ENCODE results near the gene PHOX2B. TPM values are rescaled to one million over a fixed set of nuclear protein-coding genes. Genes with fewer than 3 reads are reported as not detected.

The PHOX2B gene
- not detected for polyA plus RNA-seq (2013, experiment 1 of 2)
- polyA plus RNA-seq (2013, experiment 2 of 2): not detected

- H3K9ac ChIP-seq (ENCODE audit: low read length): no peak within 1 kb of the TSS
- H3K4me1 ChIP-seq (ENCODE audit: control insufficient read depth, insufficient read depth, low read depth, low read length): peaks cover 19% of the 10 kb centered on the region
- H3K36me3 ChIP-seq (ENCODE audit: control insufficient read depth in 1 of 2, insufficient read depth in 2 of 2, low read depth in 1 of 2, low read length in 2 of 2): no peaks in the 10 kb centered on the region
- DNase-seq: no peak
- H4K8ac ChIP-seq (ENCODE audit: low read length): no peak within 1 kb of the TSS
- no peak within 1 kb of the TSS for H2BK12ac ChIP-seq (ENCODE audit: low read length in 2 of 2)
- H3K4ac ChIP-seq (ENCODE audit: low read depth in 1 of 2, low read length in 2 of 2): no peak within 1 kb of the TSS
- no peak within 1 kb of the TSS for H3K23ac ChIP-seq (ENCODE audit: low read length in 2 of 2)
- H2BK120ac ChIP-seq (ENCODE audit: low read depth, low read length): no peak within 1 kb of the TSS
- H3K79me1 ChIP-seq (replicated peaks; ENCODE audit: low read length, poor library complexity, severe bottlenecking): no peaks in the 10 kb centered on the region
- H2BK15ac ChIP-seq (ENCODE audit: low read depth, poor library complexity, severe bottlenecking): no peak within 1 kb of the TSS
- H3K9me3 ChIP-seq (ENCODE audit: control insufficient read depth, low read length): no peaks in the 10 kb centered on the region
- H2AFZ ChIP-seq (ENCODE audit: low read depth, low read length): no peak within 1 kb of the TSS
- no peak within 1 kb of the TSS for H3K18ac ChIP-seq (ENCODE audit: low read depth in 1 of 2, low read length in 2 of 2)
- H3K14ac ChIP-seq (ENCODE audit: low read length in 2 of 2): no peak within 1 kb of the TSS
- no peak within 1 kb of the TSS for H3K27ac ChIP-seq (ENCODE audit: low read length, poor library complexity, severe bottlenecking)
- peaks cover 92 to 96% of the 10 kb centered on the region in 2 experiments for H3K27me3 ChIP-seq (ENCODE audit: control insufficient read depth in 1 of 2, insufficient read depth in 1 of 2, low read length in 2 of 2)
- H2BK5ac ChIP-seq (ENCODE audit: low read depth, low read length, poor library complexity, severe bottlenecking): no peak within 1 kb of the TSS
- no peak within 1 kb of the TSS for H3K4me2 ChIP-seq (ENCODE audit: low read length, poor library complexity, severe bottlenecking)
- H4K91ac ChIP-seq (ENCODE audit: low read length): no peak within 1 kb of the TSS
- H2AK5ac ChIP-seq (ENCODE audit: low read length, severe bottlenecking): no peak within 1 kb of the TSS
- H3K4me3 ChIP-seq (ENCODE audit: insufficient read depth in 1 of 2, low read depth in 1 of 2, low read length in 2 of 2): no peak within 1 kb of the TSS
- WGBS: 2% methylated on average over 7 of the region's 15 CpGs
Observed at GRCh38 chr4:41748571-41749475, at the start of gene PHOX2B. Gene PHOX2B, minus strand, starts transcription at chr4:41748725. Its CDS starts 115 bp downstream, at chr4:41748610.

- 97% methylated on average over 2 of the region's 2 CpGs for WGBS
- no peak overlapping the region for H2BK5ac ChIP-seq (ENCODE audit: low read depth, low read length, poor library complexity, severe bottlenecking)
- no peak overlapping the region for H3K18ac ChIP-seq (ENCODE audit: low read depth in 1 of 2, low read length in 2 of 2)
- no peak overlapping the region for H3K4ac ChIP-seq (ENCODE audit: low read depth in 1 of 2, low read length in 2 of 2)
- no peak overlapping the region for H4K8ac ChIP-seq (ENCODE audit: low read length)
- no peak overlapping the region for H3K23ac ChIP-seq (ENCODE audit: low read length in 2 of 2)
- no peaks in the 10 kb centered on the region for H3K79me1 ChIP-seq (replicated peaks; ENCODE audit: low read length, poor library complexity, severe bottlenecking)
- H3K4me3 ChIP-seq (ENCODE audit: insufficient read depth in 1 of 2, low read depth in 1 of 2, low read length in 2 of 2): no peak overlapping the region
- no peak overlapping the region for H3K14ac ChIP-seq (ENCODE audit: low read length in 2 of 2)
- no peaks in the 10 kb centered on the region for H3K36me3 ChIP-seq (ENCODE audit: control insufficient read depth in 1 of 2, insufficient read depth in 2 of 2, low read depth in 1 of 2, low read length in 2 of 2)
- peaks cover 3% of the 10 kb centered on the region for H3K4me1 ChIP-seq (ENCODE audit: control insufficient read depth, insufficient read depth, low read depth, low read length)
- no peaks in the 10 kb centered on the region for H3K9me3 ChIP-seq (ENCODE audit: control insufficient read depth, low read length)
- H3K27ac ChIP-seq (ENCODE audit: low read length, poor library complexity, severe bottlenecking): no peak overlapping the region
- no peak overlapping the region for H2BK15ac ChIP-seq (ENCODE audit: low read depth, poor library complexity, severe bottlenecking)
- no peak overlapping the region for H2BK12ac ChIP-seq (ENCODE audit: low read length in 2 of 2)
- H2AFZ ChIP-seq (ENCODE audit: low read depth, low read length): no peak overlapping the region
- no peak overlapping the region for H3K9ac ChIP-seq (ENCODE audit: low read length)
- no peak overlapping the region for H2BK120ac ChIP-seq (ENCODE audit: low read depth, low read length)
- peaks cover 24 to 28% of the 10 kb centered on the region in 2 experiments for H3K27me3 ChIP-seq (ENCODE audit: control insufficient read depth in 1 of 2, insufficient read depth in 1 of 2, low read length in 2 of 2)
- no peak overlapping the region for H3K4me2 ChIP-seq (ENCODE audit: low read length, poor library complexity, severe bottlenecking)
- DNase-seq: no peak
- H4K91ac ChIP-seq (ENCODE audit: low read length): no peak overlapping the region
- H2AK5ac ChIP-seq (ENCODE audit: low read length, severe bottlenecking): no peak overlapping the region
Observed at GRCh38 chr4:41797260-41797659, 48.7 kb upstream of the PHOX2B start.

- no peak overlapping the region for H2BK12ac ChIP-seq (ENCODE audit: low read length in 2 of 2)
- DNase-seq: no peak
- H3K27me3 ChIP-seq (ENCODE audit: control insufficient read depth in 1 of 2, insufficient read depth in 1 of 2, low read length in 2 of 2): peaks cover 24 to 33% of the 10 kb centered on the region in 2 experiments
- no peak overlapping the region for H3K4me2 ChIP-seq (ENCODE audit: low read length, poor library complexity, severe bottlenecking)
- H3K23ac ChIP-seq (ENCODE audit: low read length in 2 of 2): no peak overlapping the region
- no peak overlapping the region for H3K4ac ChIP-seq (ENCODE audit: low read depth in 1 of 2, low read length in 2 of 2)
- no peak overlapping the region for H3K27ac ChIP-seq (ENCODE audit: low read length, poor library complexity, severe bottlenecking)
- no peak overlapping the region for H4K8ac ChIP-seq (ENCODE audit: low read length)
- H3K4me3 ChIP-seq (ENCODE audit: insufficient read depth in 1 of 2, low read depth in 1 of 2, low read length in 2 of 2): no peak overlapping the region
- WGBS: 14% methylated on average over 7 of the region's 8 CpGs
- H2BK5ac ChIP-seq (ENCODE audit: low read depth, low read length, poor library complexity, severe bottlenecking): no peak overlapping the region
- no peak overlapping the region for H4K91ac ChIP-seq (ENCODE audit: low read length)
- no peaks in the 10 kb centered on the region for H3K79me1 ChIP-seq (replicated peaks; ENCODE audit: low read length, poor library complexity, severe bottlenecking)
- H2BK15ac ChIP-seq (ENCODE audit: low read depth, poor library complexity, severe bottlenecking): no peak overlapping the region
- no peak overlapping the region for H2BK120ac ChIP-seq (ENCODE audit: low read depth, low read length)
- H2AK5ac ChIP-seq (ENCODE audit: low read length, severe bottlenecking): no peak overlapping the region
- no peaks in the 10 kb centered on the region for H3K36me3 ChIP-seq (ENCODE audit: control insufficient read depth in 1 of 2, insufficient read depth in 2 of 2, low read depth in 1 of 2, low read length in 2 of 2)
- H2AFZ ChIP-seq (ENCODE audit: low read depth, low read length): no peak overlapping the region
- H3K4me1 ChIP-seq (ENCODE audit: control insufficient read depth, insufficient read depth, low read depth, low read length): peaks cover 3% of the 10 kb centered on the region
- no peak overlapping the region for H3K14ac ChIP-seq (ENCODE audit: low read length in 2 of 2)
- no peaks in the 10 kb centered on the region for H3K9me3 ChIP-seq (ENCODE audit: control insufficient read depth, low read length)
- no peak overlapping the region for H3K9ac ChIP-seq (ENCODE audit: low read length)
- H3K18ac ChIP-seq (ENCODE audit: low read depth in 1 of 2, low read length in 2 of 2): no peak overlapping the region
Observed at GRCh38 chr4:41796545-41797210, 48.2 kb upstream of the PHOX2B start.

GRCh38 chr4:41795796-41796385, 47.4 kb upstream of the PHOX2B start:
- no peak overlapping the region for H4K91ac ChIP-seq (ENCODE audit: low read length)
- peaks cover 3% of the 10 kb centered on the region for H3K4me1 ChIP-seq (ENCODE audit: control insufficient read depth, insufficient read depth, low read depth, low read length)
- WGBS: 27% methylated on average over 2 of the region's 2 CpGs
- no peaks in the 10 kb centered on the region for H3K9me3 ChIP-seq (ENCODE audit: control insufficient read depth, low read length)
- no peak overlapping the region for H3K23ac ChIP-seq (ENCODE audit: low read length in 2 of 2)
- H3K36me3 ChIP-seq (ENCODE audit: control insufficient read depth in 1 of 2, insufficient read depth in 2 of 2, low read depth in 1 of 2, low read length in 2 of 2): no peaks in the 10 kb centered on the region
- H3K14ac ChIP-seq (ENCODE audit: low read length in 2 of 2): no peak overlapping the region
- no peak overlapping the region for H2AFZ ChIP-seq (ENCODE audit: low read depth, low read length)
- no peak for DNase-seq
- no peaks in the 10 kb centered on the region for H3K79me1 ChIP-seq (replicated peaks; ENCODE audit: low read length, poor library complexity, severe bottlenecking)
- no peak overlapping the region for H3K18ac ChIP-seq (ENCODE audit: low read depth in 1 of 2, low read length in 2 of 2)
- H3K4me2 ChIP-seq (ENCODE audit: low read length, poor library complexity, severe bottlenecking): no peak overlapping the region
- H2BK15ac ChIP-seq (ENCODE audit: low read depth, poor library complexity, severe bottlenecking): no peak overlapping the region
- H3K4ac ChIP-seq (ENCODE audit: low read depth in 1 of 2, low read length in 2 of 2): no peak overlapping the region
- no peak overlapping the region for H3K27ac ChIP-seq (ENCODE audit: low read length, poor library complexity, severe bottlenecking)
- no peak overlapping the region for H3K9ac ChIP-seq (ENCODE audit: low read length)
- H4K8ac ChIP-seq (ENCODE audit: low read length): no peak overlapping the region
- H2AK5ac ChIP-seq (ENCODE audit: low read length, severe bottlenecking): no peak overlapping the region
- H3K4me3 ChIP-seq (ENCODE audit: insufficient read depth in 1 of 2, low read depth in 1 of 2, low read length in 2 of 2): no peak overlapping the region
- no peak overlapping the region for H2BK120ac ChIP-seq (ENCODE audit: low read depth, low read length)
- no peak overlapping the region for H2BK12ac ChIP-seq (ENCODE audit: low read length in 2 of 2)
- no peak overlapping the region for H2BK5ac ChIP-seq (ENCODE audit: low read depth, low read length, poor library complexity, severe bottlenecking)
- peaks cover 24 to 41% of the 10 kb centered on the region in 2 experiments for H3K27me3 ChIP-seq (ENCODE audit: control insufficient read depth in 1 of 2, insufficient read depth in 1 of 2, low read length in 2 of 2)
